Type B pancreatic cell (in vitro differentiated cells): ENCODE results near the gene KRT86. TPM values are rescaled to one million over a fixed set of nuclear protein-coding genes. Genes with fewer than 3 reads are reported as not detected.

ENCODE experiments used
- DNase-seq: peaks from one replicate; pipeline ENCODE4 v3.0.0; 2021; ENCODE audit warnings: mixed read lengths; ENCODE audit not compliant: unreplicated experiment; ENCODE audit errors: extremely low spot score
- H3K27ac Mint-ChIP-seq: 2 replicates; pipeline ENCODE4 v1.8.0; 2021; ENCODE audit warnings: mild to moderate bottlenecking, mixed read lengths
- H3K27me3 Mint-ChIP-seq: 2 replicates; pipeline ENCODE4 v1.8.0; 2021; ENCODE audit warnings: mixed read lengths
- H3K36me3 Mint-ChIP-seq: 2 replicates; pipeline ENCODE4 v1.8.0; 2021; ENCODE audit warnings: mixed read lengths
- H3K4me1 Mint-ChIP-seq: one replicate; pipeline ENCODE4 v1.8.0; 2021; ENCODE audit warnings: mixed read lengths; ENCODE audit not compliant: unreplicated experiment
- H3K4me3 Mint-ChIP-seq: 2 replicates; pipeline ENCODE4 v1.8.0; 2021; ENCODE audit warnings: mild to moderate bottlenecking, mixed read lengths
- H3K9me3 Mint-ChIP-seq: 2 replicates; pipeline ENCODE4 v1.8.0; 2021; ENCODE audit warnings: mixed read lengths
- total RNA-seq: library from RNA; stranded (reverse); gene quantifications from 2 replicates; pipeline ENCODE4 v1.2.1, GENCODE V29; 2021; ENCODE audit warnings: low replicate concordance
- TF ChIP-seq, protein P1 (sequence below): fragments of 200-600 bp; sonication (generic); conservative IDR thresholded peaks from 2 replicates; pipeline ENCODE4 v1.5.0; 2021; ENCODE audit warnings: antibody characterized with exemption, mild to moderate bottlenecking

The KRT86 gene
- total RNA-seq, 1 donor from 2014 or later = 0.14 TPM

DNA sequence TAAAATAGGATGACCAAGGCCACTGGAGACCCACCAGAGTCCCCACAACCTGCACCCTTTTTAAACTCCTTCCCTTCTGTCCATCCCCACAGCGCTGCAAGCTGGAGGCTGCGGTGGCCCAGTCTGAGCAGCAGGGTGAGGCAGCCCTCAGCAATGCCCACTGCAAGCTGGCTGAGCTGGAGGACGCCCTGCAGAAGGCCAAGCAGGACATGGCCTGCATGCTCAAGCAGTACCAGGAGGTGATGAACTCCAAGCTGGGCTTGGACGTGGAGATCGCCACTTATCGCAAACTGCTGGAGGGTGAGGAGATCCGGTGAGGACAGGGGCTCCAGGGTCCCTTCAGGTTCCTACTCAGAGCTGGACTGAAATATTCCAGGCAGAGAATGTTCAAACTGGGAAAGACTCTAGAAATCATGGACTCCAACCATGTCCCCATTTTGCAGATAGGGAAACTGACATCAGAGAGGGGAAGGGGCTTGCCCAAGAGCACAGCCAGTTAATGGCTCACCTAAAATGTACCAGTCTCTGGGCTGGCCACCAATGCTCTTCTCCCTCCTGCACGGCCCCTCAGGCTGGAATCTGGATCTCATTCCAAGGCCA, 75.7 kb downstream of the KRT86 start:
- no peak for DNase-seq
- TF ChIP-seq, protein P1, sequence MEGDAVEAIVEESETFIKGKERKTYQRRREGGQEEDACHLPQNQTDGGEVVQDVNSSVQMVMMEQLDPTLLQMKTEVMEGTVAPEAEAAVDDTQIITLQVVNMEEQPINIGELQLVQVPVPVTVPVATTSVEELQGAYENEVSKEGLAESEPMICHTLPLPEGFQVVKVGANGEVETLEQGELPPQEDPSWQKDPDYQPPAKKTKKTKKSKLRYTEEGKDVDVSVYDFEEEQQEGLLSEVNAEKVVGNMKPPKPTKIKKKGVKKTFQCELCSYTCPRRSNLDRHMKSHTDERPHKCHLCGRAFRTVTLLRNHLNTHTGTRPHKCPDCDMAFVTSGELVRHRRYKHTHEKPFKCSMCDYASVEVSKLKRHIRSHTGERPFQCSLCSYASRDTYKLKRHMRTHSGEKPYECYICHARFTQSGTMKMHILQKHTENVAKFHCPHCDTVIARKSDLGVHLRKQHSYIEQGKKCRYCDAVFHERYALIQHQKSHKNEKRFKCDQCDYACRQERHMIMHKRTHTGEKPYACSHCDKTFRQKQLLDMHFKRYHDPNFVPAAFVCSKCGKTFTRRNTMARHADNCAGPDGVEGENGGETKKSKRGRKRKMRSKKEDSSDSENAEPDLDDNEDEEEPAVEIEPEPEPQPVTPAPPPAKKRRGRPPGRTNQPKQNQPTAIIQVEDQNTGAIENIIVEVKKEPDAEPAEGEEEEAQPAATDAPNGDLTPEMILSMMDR = no peak
- H3K36me3 Mint-ChIP-seq = no peaks in the 10 kb centered on the region

DNA sequence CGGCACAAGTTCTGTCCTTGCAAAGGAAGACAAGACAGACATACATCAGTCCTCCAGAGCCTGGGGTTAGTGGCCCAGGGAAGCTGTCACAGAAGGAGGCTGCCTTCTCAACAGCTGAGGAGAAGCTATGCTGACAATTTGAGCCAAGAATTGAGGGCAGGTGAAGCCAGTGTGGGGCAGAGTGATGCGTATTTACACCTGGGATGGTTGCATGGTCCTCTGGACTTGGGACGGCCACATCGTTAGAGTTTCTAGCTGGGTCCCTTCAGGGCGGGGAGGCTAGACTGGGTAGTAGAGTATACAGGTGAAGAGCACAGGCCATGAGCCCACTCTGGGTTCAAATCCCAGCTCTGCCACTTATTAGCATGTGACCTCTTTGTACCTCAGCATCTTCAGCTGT, 76.3 kb downstream of the KRT86 start:
- Mint-ChIP-seq H3K27ac (no peak overlapping the region), H3K36me3 (no peaks in the 10 kb centered on the region), H3K4me3 (no peak overlapping the region), H3K9me3 (no peaks in the 10 kb centered on the region), H3K27me3 (peaks cover 16% of the 10 kb centered on the region), H3K4me1 (peaks cover 16% of the 10 kb centered on the region)
- no peak for DNase-seq
- TF ChIP-seq, protein P1 = no peak

More for the DNA sequence above, 75.7 kb downstream of the KRT86 start:
- Mint-ChIP-seq H3K4me1 (peaks cover 20% of the 10 kb centered on the region), H3K27ac (no peak overlapping the region), H3K27me3 (peaks cover 16% of the 10 kb centered on the region), H3K4me3 (no peak overlapping the region), H3K9me3 (no peaks in the 10 kb centered on the region)

DNA sequence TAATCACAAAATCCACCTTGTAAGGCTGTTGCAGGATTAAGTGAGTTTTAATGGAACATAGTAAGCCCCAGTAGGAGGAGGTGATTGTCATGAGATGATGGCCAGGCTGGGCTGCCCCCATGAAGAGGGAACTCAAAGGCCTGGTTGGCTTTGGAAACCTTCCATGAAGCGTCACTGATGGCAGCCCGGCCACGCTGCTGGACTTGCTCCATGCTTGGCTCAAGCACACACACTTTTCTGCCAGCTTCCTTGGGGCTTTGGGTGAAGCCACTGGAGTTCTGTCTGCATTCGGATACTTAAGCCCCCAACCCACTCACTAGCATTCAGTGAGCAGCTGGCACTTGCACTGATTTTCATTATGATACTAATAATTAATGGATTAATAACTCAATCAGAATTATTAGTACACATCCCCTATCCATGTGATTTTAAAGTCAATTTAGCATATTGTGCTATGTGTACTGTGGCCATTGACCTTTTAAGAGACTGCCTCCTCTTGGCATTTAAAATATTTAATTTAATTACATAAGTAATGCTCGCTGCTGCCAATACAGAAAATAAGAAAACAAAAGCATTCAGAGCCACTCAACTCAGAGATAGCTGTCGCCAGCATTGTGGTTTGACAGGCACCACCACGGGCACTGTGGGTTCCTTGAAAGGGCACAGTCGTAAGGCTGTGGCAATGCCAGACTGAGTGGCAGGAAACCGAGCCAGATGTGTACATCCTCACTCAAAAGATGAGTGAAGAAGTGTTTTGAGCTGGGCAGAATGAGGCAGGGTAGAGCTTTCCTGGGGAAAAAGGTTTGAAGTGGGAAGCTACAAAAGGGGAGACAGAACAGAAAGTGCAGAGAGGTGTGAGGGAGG, 77.0 kb downstream of the KRT86 start:
- TF ChIP-seq, protein P1 = no peak
- no peak overlapping the region for H3K27ac Mint-ChIP-seq
- peaks cover 10% of the 10 kb centered on the region for H3K4me1 Mint-ChIP-seq
- DNase-seq = no peak
- H3K27me3 Mint-ChIP-seq = peaks cover 16% of the 10 kb centered on the region
- H3K9me3 Mint-ChIP-seq = no peaks in the 10 kb centered on the region
- no peaks in the 10 kb centered on the region for H3K36me3 Mint-ChIP-seq
- H3K4me3 Mint-ChIP-seq = no peak overlapping the region

DNA sequence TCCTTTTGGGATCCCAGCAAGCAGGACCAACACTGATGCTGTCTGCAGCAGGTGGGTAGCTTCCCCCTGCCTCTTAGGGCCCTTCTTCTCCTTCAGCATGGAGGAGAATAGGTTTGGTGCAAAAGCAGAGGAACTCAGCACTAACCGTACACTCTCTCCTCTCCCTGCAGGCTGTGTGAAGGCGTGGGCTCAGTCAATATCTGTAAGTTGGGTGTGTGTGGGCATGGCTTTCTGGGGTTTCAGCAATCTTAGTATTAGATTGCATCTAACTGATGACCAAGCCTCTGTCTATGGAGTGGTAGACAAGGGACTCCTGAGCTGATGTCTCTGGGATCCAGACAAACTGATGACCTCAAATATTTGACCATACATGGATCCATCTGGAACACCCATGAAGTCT, 78.5 kb downstream of the KRT86 start:
- H3K4me3 Mint-ChIP-seq = no peak overlapping the region
- peaks cover 21% of the 10 kb centered on the region for H3K27me3 Mint-ChIP-seq
- no peak overlapping the region for H3K27ac Mint-ChIP-seq
- TF ChIP-seq, protein P1 = no peak
- H3K36me3 Mint-ChIP-seq = no peaks in the 10 kb centered on the region
- H3K4me1 Mint-ChIP-seq = peaks cover 10% of the 10 kb centered on the region
- DNase-seq = no peak
- H3K9me3 Mint-ChIP-seq = no peaks in the 10 kb centered on the region

DNA sequence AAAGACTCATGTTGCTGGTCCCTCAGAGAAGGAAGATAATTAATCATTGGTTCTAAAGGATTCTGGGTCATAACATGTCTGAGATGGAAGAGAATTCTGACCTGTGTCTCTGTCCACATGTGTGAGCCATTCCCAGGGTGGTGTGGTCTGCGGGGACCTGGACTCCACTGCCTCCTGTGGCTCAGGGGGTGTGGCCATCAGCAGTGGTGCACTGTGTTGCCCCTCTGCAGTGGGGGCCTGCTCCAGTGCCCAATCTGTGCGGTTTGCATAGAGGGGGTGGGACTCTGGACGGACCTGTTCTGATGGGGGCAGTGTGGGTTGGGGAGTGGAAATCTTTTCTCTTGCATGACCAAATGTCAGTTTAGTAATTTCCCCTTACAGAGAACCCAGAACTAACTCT, 79.3 kb downstream of the KRT86 start:
- DNase-seq = no peak

More for the DNA sequence above, 79.3 kb downstream of the KRT86 start:
- H3K4me3 Mint-ChIP-seq = no peak overlapping the region
- no peaks in the 10 kb centered on the region for H3K36me3 Mint-ChIP-seq
- H3K9me3 Mint-ChIP-seq = no peaks in the 10 kb centered on the region
- H3K27ac Mint-ChIP-seq = no peak overlapping the region
- H3K27me3 Mint-ChIP-seq = peaks cover 21% of the 10 kb centered on the region
- TF ChIP-seq, protein P1 = no peak
- peaks cover 10% of the 10 kb centered on the region for H3K4me1 Mint-ChIP-seq
